Measurements from ENCODE around the gene FFAR1.

GRCh38 chr19:35370722-35371121 is 23.0 kb downstream of the FFAR1 start, which contains the start of gene GPR42:
- TF ChIP-seq FOXM1 (IDR thresholded peaks at IDR 0.05; ENCODE audit: borderline replicate concordance, low read depth) (no peak), TAF1 (IDR thresholded peaks at IDR 0.05; ENCODE audit: low read depth) (no peak), CEBPB (IDR thresholded peaks at IDR 0.05) (no peak), TCF12 (IDR thresholded peaks at IDR 0.05; ENCODE audit: low read depth) (no peak), NFIC (IDR thresholded peaks at IDR 0.05) (no peak), ZBTB7A (IDR thresholded peaks at IDR 0.05; ENCODE audit: low read depth) (no peak), EGR1 (IDR thresholded peaks at IDR 0.05) (no peak)
- TF ChIP-seq, protein P1, sequence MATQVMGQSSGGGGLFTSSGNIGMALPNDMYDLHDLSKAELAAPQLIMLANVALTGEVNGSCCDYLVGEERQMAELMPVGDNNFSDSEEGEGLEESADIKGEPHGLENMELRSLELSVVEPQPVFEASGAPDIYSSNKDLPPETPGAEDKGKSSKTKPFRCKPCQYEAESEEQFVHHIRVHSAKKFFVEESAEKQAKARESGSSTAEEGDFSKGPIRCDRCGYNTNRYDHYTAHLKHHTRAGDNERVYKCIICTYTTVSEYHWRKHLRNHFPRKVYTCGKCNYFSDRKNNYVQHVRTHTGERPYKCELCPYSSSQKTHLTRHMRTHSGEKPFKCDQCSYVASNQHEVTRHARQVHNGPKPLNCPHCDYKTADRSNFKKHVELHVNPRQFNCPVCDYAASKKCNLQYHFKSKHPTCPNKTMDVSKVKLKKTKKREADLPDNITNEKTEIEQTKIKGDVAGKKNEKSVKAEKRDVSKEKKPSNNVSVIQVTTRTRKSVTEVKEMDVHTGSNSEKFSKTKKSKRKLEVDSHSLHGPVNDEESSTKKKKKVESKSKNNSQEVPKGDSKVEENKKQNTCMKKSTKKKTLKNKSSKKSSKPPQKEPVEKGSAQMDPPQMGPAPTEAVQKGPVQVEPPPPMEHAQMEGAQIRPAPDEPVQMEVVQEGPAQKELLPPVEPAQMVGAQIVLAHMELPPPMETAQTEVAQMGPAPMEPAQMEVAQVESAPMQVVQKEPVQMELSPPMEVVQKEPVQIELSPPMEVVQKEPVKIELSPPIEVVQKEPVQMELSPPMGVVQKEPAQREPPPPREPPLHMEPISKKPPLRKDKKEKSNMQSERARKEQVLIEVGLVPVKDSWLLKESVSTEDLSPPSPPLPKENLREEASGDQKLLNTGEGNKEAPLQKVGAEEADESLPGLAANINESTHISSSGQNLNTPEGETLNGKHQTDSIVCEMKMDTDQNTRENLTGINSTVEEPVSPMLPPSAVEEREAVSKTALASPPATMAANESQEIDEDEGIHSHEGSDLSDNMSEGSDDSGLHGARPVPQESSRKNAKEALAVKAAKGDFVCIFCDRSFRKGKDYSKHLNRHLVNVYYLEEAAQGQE (IDR thresholded peaks at IDR 0.05; ENCODE audit: low read depth), result no peak
- TF ChIP-seq, protein P2, sequence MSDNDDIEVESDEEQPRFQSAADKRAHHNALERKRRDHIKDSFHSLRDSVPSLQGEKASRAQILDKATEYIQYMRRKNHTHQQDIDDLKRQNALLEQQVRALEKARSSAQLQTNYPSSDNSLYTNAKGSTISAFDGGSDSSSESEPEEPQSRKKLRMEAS (IDR thresholded peaks at IDR 0.05), result no peak

Measured in Ishikawa (cell line).